ENCODE data around the gene EMX1.

DNA sequence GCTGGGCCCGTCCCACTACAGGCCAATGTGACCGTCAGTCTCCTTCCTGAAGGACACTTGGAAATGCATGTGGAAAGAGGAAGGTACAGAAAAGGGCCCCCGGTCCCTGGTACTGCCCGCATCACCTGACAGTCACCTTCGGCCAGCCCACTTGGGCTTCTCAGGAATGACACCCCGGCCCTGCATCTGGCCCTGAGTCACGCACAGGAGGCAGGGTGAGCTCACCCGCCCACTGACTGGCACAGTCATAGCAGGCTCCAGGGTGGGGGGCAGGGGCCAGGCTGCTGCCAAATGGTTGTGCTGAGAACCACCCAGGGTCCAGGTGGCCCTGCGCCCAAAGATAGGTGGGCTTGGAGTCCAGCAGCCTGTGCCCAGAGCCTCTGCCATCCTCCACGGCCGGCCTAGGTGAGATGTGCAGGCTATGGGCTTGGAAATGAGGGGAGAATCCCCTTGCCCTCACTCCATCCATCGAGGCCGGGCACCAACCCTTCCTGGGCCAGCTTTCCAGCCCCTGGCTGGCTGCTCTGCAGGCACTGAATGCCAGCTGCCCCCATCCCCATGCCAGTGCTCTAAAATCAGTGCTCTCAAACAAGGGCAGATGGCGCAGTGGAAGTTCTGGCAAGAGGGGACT is 14.1 kb downstream of the EMX1 start:
- TF ChIP-seq, protein P1, sequence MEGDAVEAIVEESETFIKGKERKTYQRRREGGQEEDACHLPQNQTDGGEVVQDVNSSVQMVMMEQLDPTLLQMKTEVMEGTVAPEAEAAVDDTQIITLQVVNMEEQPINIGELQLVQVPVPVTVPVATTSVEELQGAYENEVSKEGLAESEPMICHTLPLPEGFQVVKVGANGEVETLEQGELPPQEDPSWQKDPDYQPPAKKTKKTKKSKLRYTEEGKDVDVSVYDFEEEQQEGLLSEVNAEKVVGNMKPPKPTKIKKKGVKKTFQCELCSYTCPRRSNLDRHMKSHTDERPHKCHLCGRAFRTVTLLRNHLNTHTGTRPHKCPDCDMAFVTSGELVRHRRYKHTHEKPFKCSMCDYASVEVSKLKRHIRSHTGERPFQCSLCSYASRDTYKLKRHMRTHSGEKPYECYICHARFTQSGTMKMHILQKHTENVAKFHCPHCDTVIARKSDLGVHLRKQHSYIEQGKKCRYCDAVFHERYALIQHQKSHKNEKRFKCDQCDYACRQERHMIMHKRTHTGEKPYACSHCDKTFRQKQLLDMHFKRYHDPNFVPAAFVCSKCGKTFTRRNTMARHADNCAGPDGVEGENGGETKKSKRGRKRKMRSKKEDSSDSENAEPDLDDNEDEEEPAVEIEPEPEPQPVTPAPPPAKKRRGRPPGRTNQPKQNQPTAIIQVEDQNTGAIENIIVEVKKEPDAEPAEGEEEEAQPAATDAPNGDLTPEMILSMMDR (tag by site-specific recombination; IDR thresholded peaks at IDR 0.05), result no peak
- TF ChIP-seq ZNF175 (tag by site-specific recombination; IDR thresholded peaks at IDR 0.05) (no peak), ZNF292 (tag by site-specific recombination; IDR thresholded peaks at IDR 0.05; ENCODE audit: borderline replicate concordance, low read depth) (no peak), ZBTB6 (tag by site-specific recombination; IDR thresholded peaks at IDR 0.05) (no peak), ZBTB11 (tag by site-specific recombination; conservative IDR thresholded peaks at IDR 0.05; ENCODE audit: low read depth) (no peak)

Measured in HEK293 (cell line).